T47D (cell line): ENCODE data around the gene BDNF.
A peak's percentile ranks its signal among the peaks of the same experiment; 100 is the strongest.

Experiments used
- DNase-seq, 2 experiments: peaks; one replicate each; pipeline versions ENCODE4 v3.0.0 to v3.0.0-alpha.2; 2011 to 2012; ENCODE audit warnings: low read depth in 1 of 2, low spot score in 1 of 2
- JUND ChIP-seq: IDR thresholded peaks from 2 replicates; pipeline ENCODE4 v1.6.1; 2012; ENCODE audit warnings: low read depth
- in situ Hi-C: cut with HindIII; loops from 2 replicates; pipeline ENCODE4 v1.10.0; 2016; ENCODE audit warnings: low sequenced_read_pairs, low pct_unique_long_range_greater_than_20kb

Gene BDNF

DNA sequence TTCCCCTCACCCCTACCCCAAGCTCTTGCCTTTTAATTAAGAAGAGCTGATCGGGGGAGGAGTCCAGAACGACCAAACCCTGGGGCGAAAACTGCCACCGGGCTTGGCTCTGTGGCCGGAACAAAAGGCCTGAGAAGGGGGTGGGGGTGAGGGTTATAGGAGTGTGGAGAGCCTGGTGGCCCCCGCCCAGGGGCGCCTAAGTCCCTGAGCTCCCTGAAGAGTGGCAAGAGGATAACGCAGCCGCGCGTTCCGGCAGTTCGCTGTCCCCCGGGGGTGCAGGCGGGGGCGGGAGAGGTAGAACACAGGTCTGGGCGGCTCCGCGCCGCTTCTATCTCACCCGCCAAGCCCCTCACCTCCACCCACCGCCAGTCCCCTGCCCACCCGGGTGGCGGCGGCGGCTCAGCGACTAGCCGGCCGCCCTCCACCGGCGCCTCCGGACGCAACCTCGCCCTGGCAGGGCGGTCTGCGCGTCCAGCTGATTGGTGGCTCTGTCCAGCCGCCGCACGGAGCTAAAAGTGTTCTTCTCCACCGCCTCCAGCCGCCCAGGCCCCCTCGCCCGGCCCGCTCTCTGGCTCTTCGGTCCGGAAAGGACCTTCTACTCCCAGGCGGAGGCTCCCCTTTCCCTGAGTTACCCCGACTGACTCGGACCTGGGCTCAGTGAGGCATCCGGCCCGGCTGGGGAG lies 18.7 kb upstream of the BDNF start:
- peak; percentile 62 to 71 for DNase-seq
- no peak for TF ChIP-seq JUND
- in situ Hi-C loops: no loop called here

DNA sequence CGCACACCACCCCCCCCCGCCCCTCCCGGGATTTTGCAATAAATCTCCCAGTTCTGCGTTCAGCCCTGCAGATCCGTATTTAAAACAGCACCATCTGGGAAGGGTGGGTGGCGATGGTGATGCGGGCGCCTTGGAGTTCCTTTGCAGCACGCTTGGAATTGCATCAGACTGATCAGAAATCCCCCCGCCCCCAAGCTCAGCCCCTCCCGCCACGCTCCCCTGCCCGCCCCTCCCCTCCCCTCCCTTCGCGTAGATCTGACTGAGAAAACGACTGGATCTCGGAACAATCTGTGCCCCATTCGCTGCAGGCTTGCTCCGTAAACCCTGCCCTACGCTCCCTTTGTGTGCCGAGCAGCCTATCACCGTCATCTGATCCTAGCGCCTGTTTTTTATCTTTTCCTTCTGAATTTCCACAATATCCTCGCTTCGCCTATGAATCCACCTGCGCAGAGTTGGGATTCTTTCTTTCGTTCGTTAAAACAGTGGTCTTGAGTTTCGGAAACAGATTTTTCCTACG lies 18.1 kb upstream of the BDNF start:
- TF ChIP-seq JUND: no peak
- in situ Hi-C loops: no loop called here
- DNase-seq: no peak

DNA sequence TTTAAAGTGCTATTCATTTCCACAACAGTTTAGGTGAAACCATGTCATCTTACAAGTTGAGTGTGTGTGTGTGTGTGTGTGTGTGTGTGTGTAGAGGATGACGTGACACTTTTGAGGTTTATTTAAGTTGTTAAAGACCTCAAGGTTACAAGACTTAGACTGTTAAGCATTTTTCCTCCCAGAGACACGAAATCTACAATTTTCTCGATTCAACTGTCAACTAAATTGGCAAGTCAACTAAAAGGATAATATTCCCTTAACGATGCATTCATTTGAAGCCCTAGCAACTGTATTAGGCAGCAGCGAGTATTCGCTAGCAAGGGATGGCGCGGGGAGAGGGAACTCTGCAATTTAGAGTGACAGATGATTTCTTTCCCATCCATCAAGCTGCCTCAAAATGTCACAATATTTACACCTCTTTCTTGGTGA lies 17.6 kb upstream of the BDNF start:
- DNase-seq: no peak
- in situ Hi-C loops: no loop called here
- TF ChIP-seq JUND: no peak

DNA sequence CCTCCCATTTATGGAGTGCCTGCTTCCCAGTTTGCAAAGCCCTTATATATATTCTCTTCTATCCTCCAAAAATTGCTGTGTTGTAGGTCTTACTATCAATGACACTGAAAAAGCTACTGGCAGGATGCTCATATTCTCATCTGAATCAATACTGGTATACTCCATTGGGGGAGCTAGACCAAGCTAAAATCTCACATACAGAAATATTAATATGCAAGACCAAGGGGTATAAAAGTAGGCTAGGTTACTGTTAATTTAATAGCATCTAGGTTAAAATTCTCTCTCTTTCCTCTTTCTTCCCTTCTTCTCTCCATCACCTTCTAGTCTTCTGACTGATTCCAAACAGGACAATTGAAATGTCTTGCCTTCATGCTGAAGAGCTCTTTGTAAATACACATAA lies 17.1 kb upstream of the BDNF start:
- in situ Hi-C loops: no loop called here
- TF ChIP-seq JUND: no peak
- DNase-seq: no peak

DNA sequence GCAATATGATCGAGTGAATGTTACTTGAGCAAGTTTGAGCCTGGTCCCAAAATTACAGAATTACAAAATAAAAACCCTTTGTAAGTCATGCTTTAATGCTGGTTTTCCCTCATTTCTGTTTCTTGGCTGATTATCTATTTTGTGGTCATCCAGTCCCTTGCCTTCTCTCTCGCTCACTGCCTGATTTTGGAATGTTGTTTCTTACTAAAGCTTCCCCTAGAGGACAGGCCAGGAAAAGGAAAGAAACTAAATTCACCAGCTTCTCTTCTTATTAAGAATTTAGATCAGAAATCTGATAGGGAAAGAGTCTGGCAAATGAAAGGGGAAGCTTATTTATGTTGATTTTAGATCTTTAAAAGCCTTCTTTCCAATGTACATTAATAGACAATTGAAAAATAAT lies 16.6 kb upstream of the BDNF start:
- no peak for TF ChIP-seq JUND
- in situ Hi-C loops: no loop called here
- DNase-seq: no peak

DNA sequence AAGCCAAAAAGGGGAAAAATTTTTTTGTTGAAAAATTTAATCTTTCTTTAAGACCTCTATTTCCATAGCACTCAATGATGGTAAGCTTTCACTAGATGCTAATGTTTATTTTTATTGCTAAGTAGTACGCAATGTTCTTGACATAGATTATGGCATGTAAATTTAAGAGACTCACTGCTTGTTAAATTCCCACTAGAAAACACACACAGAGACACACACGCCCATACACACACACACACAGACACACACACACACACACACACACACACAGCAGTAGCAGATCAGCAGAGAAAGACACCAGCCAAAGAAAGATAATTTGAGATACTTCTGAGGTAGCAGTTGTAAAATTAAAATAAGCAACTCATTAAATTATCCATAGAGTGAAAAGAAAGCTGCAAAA lies 16.0 kb upstream of the BDNF start:
- TF ChIP-seq JUND: no peak
- no peak for DNase-seq
- in situ Hi-C loops: no loop called here

DNA sequence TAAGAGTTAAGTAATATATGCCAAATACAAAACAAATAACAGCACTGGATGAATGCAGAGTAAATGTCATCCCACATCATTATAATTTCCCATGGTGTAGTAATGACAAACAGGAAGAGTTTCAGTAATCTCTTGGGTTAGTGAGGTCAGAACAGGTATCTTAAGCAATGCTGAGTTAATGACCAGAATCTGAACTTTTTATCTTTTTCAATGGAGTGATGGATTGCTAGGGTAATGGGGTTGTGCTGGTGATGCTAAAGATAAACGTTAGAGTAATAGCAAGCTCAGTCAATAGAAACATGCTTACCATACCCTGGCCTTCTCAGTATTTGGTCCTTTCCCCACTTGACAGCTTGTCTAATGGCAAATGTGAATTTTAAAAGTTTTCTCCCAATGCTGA lies 11.5 kb upstream of the BDNF start:
- no peak for DNase-seq
- in situ Hi-C loops: no loop called here

DNA sequence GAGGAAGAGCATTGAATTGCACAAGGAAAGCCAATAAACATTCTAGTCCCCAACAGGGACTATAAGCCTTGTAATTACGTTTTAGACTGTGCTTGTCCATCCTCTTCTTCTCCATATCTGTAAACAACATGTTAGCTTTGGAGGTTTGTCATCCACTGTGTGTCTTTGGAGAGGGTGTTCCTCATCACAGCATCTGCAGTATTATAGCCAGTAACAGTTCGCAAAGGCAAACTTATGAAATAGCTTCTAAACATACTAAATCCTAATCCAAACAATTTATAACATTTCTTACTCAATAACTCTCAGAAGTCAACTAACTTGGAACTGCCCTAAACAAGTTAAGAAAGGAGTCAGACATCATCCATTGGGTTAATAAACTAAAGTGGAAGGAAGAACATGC lies 10.3 kb upstream of the BDNF start:
- in situ Hi-C loops: no loop called here
- DNase-seq: no peak

More for the DNA sequence above, 11.5 kb upstream of the BDNF start:
- TF ChIP-seq JUND: no peak

DNA sequence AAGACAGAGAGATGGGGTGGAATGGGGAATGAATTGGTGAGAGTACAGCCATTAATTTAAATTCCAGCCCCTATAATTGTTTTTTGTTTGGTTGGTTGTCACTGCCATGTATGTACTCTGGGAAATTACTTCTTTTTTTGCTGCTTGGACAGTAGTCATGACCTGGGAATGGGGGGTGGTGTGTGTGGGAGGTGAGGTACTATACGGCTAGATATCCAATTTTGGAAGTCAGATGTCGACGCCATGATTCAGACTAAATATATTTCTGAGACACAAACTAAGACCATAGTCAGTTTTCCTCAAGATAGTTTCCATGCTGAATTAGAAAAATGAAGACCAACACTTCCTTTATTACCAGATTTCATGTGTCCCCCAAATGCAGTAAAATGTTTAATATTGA lies 7.4 kb upstream of the BDNF start:
- no peak for DNase-seq
- in situ Hi-C loops: no loop called here
- TF ChIP-seq JUND: no peak

More for the DNA sequence above, 10.3 kb upstream of the BDNF start:
- TF ChIP-seq JUND: no peak

DNA sequence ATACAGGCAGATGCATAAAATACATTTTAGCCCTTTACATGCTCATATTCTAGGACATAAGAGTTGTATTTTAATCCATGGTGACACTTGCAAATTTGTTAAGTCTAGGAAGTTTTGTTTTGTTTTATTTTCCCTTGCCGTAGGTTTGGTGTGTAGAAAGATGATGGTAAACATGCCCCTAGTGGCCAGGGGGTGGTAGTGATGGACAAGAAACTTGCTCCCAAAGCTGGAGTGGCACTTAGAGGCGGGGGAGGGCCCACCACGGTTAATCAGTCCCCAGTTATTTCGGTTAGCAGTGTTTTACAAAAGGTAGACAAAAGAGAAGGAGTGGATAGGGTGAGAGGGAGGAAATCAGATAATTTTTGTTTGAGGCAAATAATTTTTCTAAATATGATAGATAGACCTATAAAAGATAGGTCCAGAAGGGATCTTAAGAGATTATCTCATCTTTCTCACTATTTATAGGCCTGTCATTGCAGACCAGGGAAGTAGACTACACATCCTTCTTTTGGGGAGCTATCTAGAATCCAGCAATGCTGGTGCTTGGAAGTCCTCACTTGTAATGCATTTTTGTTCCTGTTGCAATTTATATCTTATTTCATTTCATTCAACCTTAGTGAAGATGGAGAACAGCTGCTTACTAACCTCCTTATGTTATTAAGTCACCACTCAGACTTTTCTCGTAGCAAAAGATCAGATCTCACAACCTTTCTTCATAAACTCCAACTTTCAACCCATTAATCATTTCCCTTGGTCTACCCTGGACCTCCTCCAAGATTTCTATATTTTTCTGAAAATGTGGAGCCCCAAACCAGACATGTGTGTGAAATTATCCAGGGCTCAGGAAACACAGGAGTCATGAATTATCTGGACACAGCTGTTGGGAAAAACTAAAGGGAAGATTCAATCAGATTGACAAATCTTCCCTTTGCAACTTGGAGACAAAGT lies 5.9 kb upstream of the BDNF start:
- peak in 1 of 2 experiments; percentile 55 for DNase-seq
- TF ChIP-seq JUND: no peak
- in situ Hi-C loops: no loop called here

DNA sequence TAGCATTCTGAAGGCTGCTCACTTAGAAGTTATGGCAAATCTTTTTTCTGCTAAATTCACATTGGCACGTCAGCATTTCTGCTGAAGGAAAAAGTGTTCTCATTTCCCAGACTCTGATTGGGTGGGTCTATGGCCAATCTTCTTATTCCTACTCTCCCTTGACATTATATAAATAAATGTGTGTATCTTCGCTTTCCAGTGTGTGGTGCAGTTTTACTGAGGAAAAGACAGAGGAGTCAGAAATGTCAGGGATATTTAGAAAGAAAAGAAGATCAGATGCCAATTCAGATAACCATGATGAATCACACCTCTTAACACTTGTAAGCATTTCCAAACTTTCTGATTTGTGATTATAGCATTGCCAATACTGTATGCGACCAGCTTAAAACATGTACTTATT lies 3.2 kb upstream of the BDNF start:
- TF ChIP-seq JUND: no peak
- DNase-seq: no peak

DNA sequence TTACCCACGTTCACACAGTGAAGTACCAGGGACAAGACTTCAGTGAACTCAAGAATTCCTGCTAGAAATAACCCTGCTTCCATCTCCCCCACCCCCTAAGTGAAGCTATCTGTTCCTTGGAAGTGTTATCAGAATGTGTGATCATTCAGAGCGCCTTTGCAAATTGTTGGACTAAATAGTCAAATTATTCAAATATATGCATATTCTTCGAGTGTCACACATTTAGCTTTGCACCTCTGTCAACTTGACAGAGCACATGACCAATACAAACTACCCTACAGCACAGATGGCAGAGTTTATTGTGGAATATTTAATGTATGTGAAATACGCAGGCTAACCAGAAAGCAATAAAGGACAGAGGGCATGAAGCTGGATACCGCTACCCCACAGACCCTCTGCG lies 2.6 kb upstream of the BDNF start:
- no peak for DNase-seq
- TF ChIP-seq JUND: no peak
- in situ Hi-C loops: no loop called here

More for the DNA sequence above, 3.2 kb upstream of the BDNF start:
- in situ Hi-C loops: no loop called here
